Right lobe of liver (tissue), 6 donors: Measurements from ENCODE around the gene MAP3K14. TPM values are rescaled to one million over a fixed set of nuclear protein-coding genes. Genes with fewer than 3 reads are reported as not detected.
A peak's percentile ranks its signal among the peaks of the same experiment; 100 is the strongest.

Experiments
- ATAC-seq, 4 donors: fragments of 200-7000 bp; cut with Tn5 transposase; one replicate each; pipeline ENCODE4 v1.9.1; 2020; ENCODE audit warnings: mild to moderate bottlenecking in 4 of 4, moderate library complexity in 4 of 4
- DNase-seq, 3 donors: peaks; one replicate each; pipeline ENCODE4 v3.0.0-alpha.2; 2020
- H3K27ac ChIP-seq, 3 donors: fragments of 200-600 bp; one replicate each; pipeline ENCODE4 v1.8.0; 2022
- H3K27me3 ChIP-seq, 2 donors: fragments of 200-600 bp; one replicate each; pipeline ENCODE4 v1.8.0; 2022
- H3K36me3 ChIP-seq, 4 donors: fragments of 200-600 bp; sonication (generic) in 1 of 4; one replicate each; pipeline versions ENCODE4 v1.5.1 to v1.8.0; 2017 to 2022; ENCODE audit warnings: control low read depth in 1 of 4
- H3K4me1 ChIP-seq, 4 donors: fragments of 200-600 bp; sonication (generic) in 1 of 4; one replicate each; pipeline versions ENCODE4 v1.5.1 to v1.8.0; 2017 to 2022; ENCODE audit warnings: control low read depth in 1 of 4
- H3K4me3 ChIP-seq, 3 donors: fragments of 200-600 bp; one replicate each; pipeline ENCODE4 v1.8.0; 2022
- H3K9me3 ChIP-seq, 4 donors: fragments of 200-600 bp; sonication (generic) in 1 of 4; one replicate each; pipeline versions ENCODE4 v1.5.1 to v1.8.0; 2017 to 2022; ENCODE audit warnings: control low read depth in 1 of 4
- POLR2A ChIP-seq: fragments of 450-650 bp; IDR thresholded peaks from one replicate; pipeline ENCODE4 v1.6.1; 2017; ENCODE audit warnings: antibody characterized with exemption, mild to moderate bottlenecking
- WGBS: methylation state at CpG from one replicate; pipeline ENCODE4 v1.1.6; 2018; ENCODE audit warnings: low coverage, low lambda C conversion rate; ENCODE audit not compliant: insufficient coverage; ENCODE audit errors: missing lambda C conversion rate; 5-methylcytosine and 5-hydroxymethylcytosine counted together
- intact Hi-C, 2 donors: fragments of 100-400 bp; cut with DNase I; formaldehyde crosslinking; loops; one replicate each; pipeline versions ENCODE4 v1.11.2 to v1.14.1; 2022
- total RNA-seq, 6 experiments: library from RNA; depleted of rRNA in 2 of 6; stranded (reverse); fragments of >200 nt in 2 of 6; fragmentation: NEBNext Ultra II Directional in 3 of 6; extraction: Animal tissue kit (Norgen Biotek cat#: 25700) in 3 of 6; gene quantifications; one replicate each; pipeline versions ENCODE4 v1.1.0 to v1.2.4, GENCODE V29; 2016 to 2023
- TF ChIP-seq, protein P1 (sequence below), 4 donors: fragments of 200-600 bp in 3 of 4; fragments of 450-650 bp in 1 of 4; IDR thresholded peaks; one replicate each; pipeline versions ENCODE4 v1.5.1 to v1.8.0; 2016 to 2022; ENCODE audit warnings: antibody characterized with exemption in 4 of 4, mild to moderate bottlenecking in 2 of 4
- donor health status: DM: no; HTN: yes; CAD: no.
- donor health status: DM: no; HTN: no; CAD: no.
- donor health status: DM: no; HTN: no; CAD: no.
- donor health status: DM: no; HTN: yes; CAD: no.
- donor health status: DM: no; HTN: yes; CAD: no.

MAP3K14 gene
- total RNA-seq, 6 experiments from 2014 or later, result 4.8 to 7.8 (median 6.3) TPM

DNA sequence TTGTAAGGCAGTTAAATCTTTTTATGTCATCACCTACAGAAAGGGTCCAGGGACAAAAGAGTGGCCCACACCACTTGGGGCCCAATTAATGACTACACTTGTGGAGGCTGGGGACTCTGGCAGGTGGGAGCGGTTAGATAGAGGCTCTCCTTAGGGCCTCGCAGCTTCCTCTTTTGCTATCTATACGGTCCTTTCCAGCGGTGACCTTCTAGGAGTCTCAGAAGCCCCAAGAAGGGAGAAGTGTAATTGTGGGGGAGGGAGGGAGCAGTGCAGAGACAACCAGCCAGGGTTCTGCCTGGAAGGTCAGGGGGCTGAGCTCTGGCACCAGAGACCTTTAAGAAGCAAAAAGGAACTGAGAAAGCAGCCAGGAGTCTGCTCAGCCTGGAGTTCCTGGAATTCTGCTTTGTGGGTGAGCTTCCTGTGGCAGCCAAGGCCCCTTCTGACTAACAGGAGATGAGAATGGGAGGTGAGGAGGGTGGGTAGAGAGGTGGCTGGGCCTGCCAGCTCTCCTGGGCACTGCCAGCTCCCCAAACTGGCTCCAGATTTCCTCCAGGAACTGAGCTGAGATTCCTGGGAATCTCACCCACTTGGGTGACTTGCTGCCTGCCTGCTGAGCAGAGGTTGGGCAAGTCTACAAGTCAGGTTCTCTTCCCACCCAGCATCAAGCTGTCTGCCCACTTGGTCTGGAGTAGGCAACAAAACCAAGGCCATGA, 16.3 kb upstream of the MAP3K14 start:
- Histone ChIP-seq H3K36me3 (no peaks in the 10 kb centered on the region), H3K4me1 (no peaks in the 10 kb centered on the region), H3K4me3 (no peak overlapping the region), H3K27ac (no peak overlapping the region), H3K27me3 (no peaks in the 10 kb centered on the region), H3K9me3 (no peaks in the 10 kb centered on the region)
- intact Hi-C loops, result no loop called here
- 42% methylated on average over 4 of the region's 4 CpGs for WGBS
- ATAC-seq (peak; percentile 24 to 52 (median 40)), DNase-seq (peak in 1 of 3 donors; percentile 29)
- TF ChIP-seq POLR2A, result no peak
- TF ChIP-seq, protein P1, sequence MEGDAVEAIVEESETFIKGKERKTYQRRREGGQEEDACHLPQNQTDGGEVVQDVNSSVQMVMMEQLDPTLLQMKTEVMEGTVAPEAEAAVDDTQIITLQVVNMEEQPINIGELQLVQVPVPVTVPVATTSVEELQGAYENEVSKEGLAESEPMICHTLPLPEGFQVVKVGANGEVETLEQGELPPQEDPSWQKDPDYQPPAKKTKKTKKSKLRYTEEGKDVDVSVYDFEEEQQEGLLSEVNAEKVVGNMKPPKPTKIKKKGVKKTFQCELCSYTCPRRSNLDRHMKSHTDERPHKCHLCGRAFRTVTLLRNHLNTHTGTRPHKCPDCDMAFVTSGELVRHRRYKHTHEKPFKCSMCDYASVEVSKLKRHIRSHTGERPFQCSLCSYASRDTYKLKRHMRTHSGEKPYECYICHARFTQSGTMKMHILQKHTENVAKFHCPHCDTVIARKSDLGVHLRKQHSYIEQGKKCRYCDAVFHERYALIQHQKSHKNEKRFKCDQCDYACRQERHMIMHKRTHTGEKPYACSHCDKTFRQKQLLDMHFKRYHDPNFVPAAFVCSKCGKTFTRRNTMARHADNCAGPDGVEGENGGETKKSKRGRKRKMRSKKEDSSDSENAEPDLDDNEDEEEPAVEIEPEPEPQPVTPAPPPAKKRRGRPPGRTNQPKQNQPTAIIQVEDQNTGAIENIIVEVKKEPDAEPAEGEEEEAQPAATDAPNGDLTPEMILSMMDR (IDR thresholded peaks at IDR 0.05), result no peak

DNA sequence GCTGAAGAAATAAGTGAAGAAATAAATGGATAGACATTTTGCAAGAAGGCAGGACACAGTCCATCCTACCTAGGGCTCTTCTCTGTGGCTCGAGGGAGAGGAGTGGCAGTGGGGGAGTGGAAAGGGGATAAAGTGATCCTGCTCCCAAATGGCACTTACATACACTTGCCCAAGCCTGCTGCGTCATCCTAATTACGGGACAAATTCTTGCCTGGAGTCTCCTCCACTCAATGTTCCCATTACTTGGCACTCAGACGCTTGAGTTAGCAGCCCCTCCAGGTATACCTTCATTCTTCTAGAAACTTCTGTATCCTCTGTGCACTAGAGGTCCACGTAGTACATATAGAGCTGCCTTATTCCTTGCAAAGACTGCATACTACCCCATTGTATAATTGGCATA, 15.7 kb upstream of the MAP3K14 start:
- DNase-seq (peak in 1 of 3 donors; percentile 10), ATAC-seq (no peak)
- intact Hi-C loops, result no loop called here
- WGBS, result 83% methylated on average over 5 of the region's 5 CpGs
- Histone ChIP-seq H3K36me3 (no peaks in the 10 kb centered on the region), H3K27me3 (no peaks in the 10 kb centered on the region), H3K4me3 (no peak overlapping the region), H3K27ac (no peak overlapping the region), H3K9me3 (no peaks in the 10 kb centered on the region), H3K4me1 (no peaks in the 10 kb centered on the region)
- TF ChIP-seq, protein P1 (IDR thresholded peaks at IDR 0.05), result no peak
- no peak for TF ChIP-seq POLR2A

DNA sequence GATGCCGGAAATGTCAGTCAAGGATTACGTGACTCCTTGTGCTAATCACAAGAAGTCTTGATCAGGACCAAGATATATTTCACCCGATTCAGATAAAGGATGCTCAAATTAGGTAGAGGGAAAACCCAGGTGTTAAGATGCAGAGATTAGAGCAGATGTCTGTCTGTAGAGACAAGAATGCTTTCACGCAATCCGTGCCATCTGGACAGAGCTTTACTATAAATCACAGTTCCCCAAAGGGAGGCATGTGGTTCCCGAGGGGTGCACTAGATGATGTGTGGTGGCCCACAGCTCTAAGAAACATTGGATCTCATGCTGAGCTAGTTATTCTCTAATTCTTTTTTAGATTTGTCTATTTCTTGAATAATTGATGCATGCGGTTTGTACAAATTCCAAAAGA, 9.8 kb upstream of the MAP3K14 start:
- ATAC-seq, result no peak
- H3K9me3 ChIP-seq, result no peaks in the 10 kb centered on the region
- intact Hi-C loops, result loop anchor here in 1 of 2 donors (10.0 kb wide), 1 partner anchor 58 kb away; no protein-coding TSS in a partner anchor
- H3K27me3 ChIP-seq, result no peaks in the 10 kb centered on the region
- no peak overlapping the region for H3K27ac ChIP-seq
- H3K36me3 ChIP-seq, result no peaks in the 10 kb centered on the region
- 70% methylated on average over 4 of the region's 7 CpGs for WGBS
- TF ChIP-seq, protein P1 (IDR thresholded peaks at IDR 0.05), result no peak
- TF ChIP-seq POLR2A, result no peak
- DNase-seq, result no peak
- H3K4me3 ChIP-seq, result no peak overlapping the region
- no peaks in the 10 kb centered on the region for H3K4me1 ChIP-seq

DNA sequence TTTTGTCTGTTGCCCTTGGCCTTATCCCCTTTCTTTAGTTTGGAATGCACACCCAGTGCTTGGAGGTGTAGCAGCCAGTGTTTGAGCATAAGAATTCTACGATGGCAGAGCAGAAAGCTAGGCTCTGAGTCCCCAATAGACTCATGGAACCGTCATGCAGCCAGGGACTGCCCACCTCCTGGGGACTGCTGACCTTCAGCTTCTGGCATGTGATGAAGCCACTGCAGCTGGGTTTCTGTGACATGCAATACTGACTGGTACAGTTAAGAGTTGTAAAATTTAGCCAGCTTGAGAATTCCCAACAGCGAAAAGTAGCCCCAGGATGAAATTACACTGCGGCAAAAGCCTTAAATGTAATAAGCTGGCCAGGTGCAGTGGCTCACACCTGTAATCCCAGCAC, 9.0 kb upstream of the MAP3K14 start:
- TF ChIP-seq, protein P1 (IDR thresholded peaks at IDR 0.05), result no peak
- no peak for TF ChIP-seq POLR2A
- intact Hi-C loops, result loop anchor here in 1 of 2 donors (10.0 kb wide), 1 partner anchor 59 kb away; no protein-coding TSS in a partner anchor
- Histone ChIP-seq H3K9me3 (no peaks in the 10 kb centered on the region), H3K4me3 (no peak overlapping the region), H3K27ac (no peak overlapping the region), H3K4me1 (no peaks in the 10 kb centered on the region), H3K27me3 (no peaks in the 10 kb centered on the region), H3K36me3 (no peaks in the 10 kb centered on the region)
- WGBS, result 92% methylated on average over 4 of the region's 4 CpGs
- ATAC-seq, result no peak
- DNase-seq, result no peak
